RWPE2 (cell line): Measurements from ENCODE around the gene SMIM41.
A peak's percentile ranks its signal among the peaks of the same experiment; 100 is the strongest.
"Not testable (repeated sequence)": the region's sequence is repeated elsewhere in the genome, so short reads cannot be mapped to it uniquely, and the experiment has no call there.

Source experiments
- ATAC-seq: fragments of 200-7000 bp; cut with Tn5 transposase; 3 replicates; pipeline ENCODE4 v1.9.1; 2021; ENCODE audit warnings: low read depth
- DNase-seq: peaks from one replicate; pipeline ENCODE4 v3.0.0-alpha.2; 2020; ENCODE audit warnings: low spot score
- H3K27ac ChIP-seq: fragments of 450-650 bp; 2 replicates; pipeline ENCODE4 v1.5.1; 2017; ENCODE audit warnings: mild to moderate bottlenecking; ENCODE audit not compliant: poor library complexity, severe bottlenecking
- H3K27me3 ChIP-seq: fragments of 250-450 bp; sonication (Bioruptor Pico); 2 replicates; pipeline ENCODE4 v1.5.1; 2021; ENCODE audit warnings: mild to moderate bottlenecking, moderate library complexity; ENCODE audit not compliant: insufficient read depth, poor library complexity, severe bottlenecking
- H3K36me3 ChIP-seq: fragments of 250-450 bp; sonication (Bioruptor Pico); 2 replicates; pipeline ENCODE4 v1.5.1; 2020; ENCODE audit warnings: low read depth, mild to moderate bottlenecking, moderate library complexity
- H3K4me1 ChIP-seq: fragments of 250-450 bp; sonication (Bioruptor Pico); 2 replicates; pipeline ENCODE4 v1.5.1; 2021; ENCODE audit warnings: mild to moderate bottlenecking, moderate library complexity; ENCODE audit not compliant: insufficient read depth, poor library complexity, severe bottlenecking
- H3K4me3 ChIP-seq: fragments of 250-450 bp; sonication (Bioruptor Pico); 2 replicates; pipeline ENCODE4 v1.5.1; 2021; ENCODE audit warnings: mild to moderate bottlenecking, moderate library complexity; ENCODE audit not compliant: severe bottlenecking
- H3K9me3 ChIP-seq: fragments of 250-450 bp; sonication (Bioruptor Pico); 2 replicates; pipeline ENCODE4 v1.5.1; 2021; ENCODE audit warnings: mild to moderate bottlenecking, moderate library complexity; ENCODE audit not compliant: severe bottlenecking
- CTCF ChIP-seq: fragments of 450-650 bp; IDR thresholded peaks from one replicate; pipeline ENCODE4 v1.5.1; 2017; ENCODE audit warnings: mild to moderate bottlenecking, moderate library complexity; ENCODE audit not compliant: poor library complexity, severe bottlenecking

The SMIM41 gene

GRCh38 chr12:52116222-52117125 is 37.0 kb downstream of the SMIM41 start:
- H3K4me3 ChIP-seq, H3K27ac ChIP-seq, ATAC-seq, H3K27me3 ChIP-seq, DNase-seq, H3K9me3 ChIP-seq, H3K36me3 ChIP-seq, H3K4me1 ChIP-seq: not testable (repeated sequence)
- peak; percentile 85 for TF ChIP-seq CTCF

- not testable (repeated sequence) for H3K4me1 ChIP-seq, H3K9me3 ChIP-seq, H3K27me3 ChIP-seq, H3K27ac ChIP-seq, H3K36me3 ChIP-seq, ATAC-seq, DNase-seq, H3K4me3 ChIP-seq
Observed at GRCh38 chr12:52117806-52118475, 38.4 kb downstream of the SMIM41 start.

- Histone ChIP-seq H3K4me3 (no peak overlapping the region), H3K27ac (no peak overlapping the region), H3K36me3 (no peaks in the 10 kb centered on the region), H3K27me3 (peaks cover 3% of the 10 kb centered on the region), H3K4me1 (peaks cover 8% of the 10 kb centered on the region), H3K9me3 (no peaks in the 10 kb centered on the region)
- no peak for DNase-seq
- peak; percentile 60 for ATAC-seq
- TF ChIP-seq CTCF: peak; percentile 54
Observed at GRCh38 chr12:52119398-52120254, 40.1 kb downstream of the SMIM41 start.

GRCh38 chr12:52120951-52121823 is 41.7 kb downstream of the SMIM41 start:
- Histone ChIP-seq H3K36me3 (no peaks in the 10 kb centered on the region), H3K27ac (no peak overlapping the region), H3K27me3 (no peaks in the 10 kb centered on the region), H3K4me1 (peaks cover 3% of the 10 kb centered on the region), H3K4me3 (no peak overlapping the region), H3K9me3 (no peaks in the 10 kb centered on the region)
- DNase-seq: no peak
- no peak for ATAC-seq
- TF ChIP-seq CTCF: no peak
